WERI-Rb-1 (cell line): ENCODE measurements around the gene SLC25A39.
"Not testable (repeated sequence)": the region's sequence is repeated elsewhere in the genome, so short reads cannot be mapped to it uniquely, and the experiment has no call there.

Source experiments
- DNase-seq: peaks from one replicate; pipeline ENCODE4 v3.0.0-alpha.2; 2020
- H3K27ac ChIP-seq: fragments of 250-450 bp; sonication (Bioruptor Pico); 2 replicates; pipeline ENCODE4 v1.5.1; 2020; ENCODE audit warnings: mild to moderate bottlenecking, moderate library complexity
- H3K27me3 ChIP-seq: fragments of 250-450 bp; sonication (Bioruptor Pico); 2 replicates; pipeline ENCODE4 v1.5.1; 2021; ENCODE audit warnings: mild to moderate bottlenecking, low read depth, moderate library complexity; ENCODE audit not compliant: insufficient read depth, severe bottlenecking
- H3K36me3 ChIP-seq: fragments of 250-450 bp; sonication (Bioruptor Pico); 2 replicates; pipeline ENCODE4 v1.5.1; 2020; ENCODE audit warnings: mild to moderate bottlenecking, moderate library complexity
- H3K4me3 ChIP-seq: 2 replicates; pipeline ENCODE4 v1.5.1; 2011; ENCODE audit warnings: low read depth, mild to moderate bottlenecking, control low read depth, low read length
- H3K9me3 ChIP-seq: fragments of 250-450 bp; sonication (Bioruptor Pico); 2 replicates; pipeline ENCODE4 v1.5.1; 2021; ENCODE audit warnings: mild to moderate bottlenecking, moderate library complexity; ENCODE audit not compliant: severe bottlenecking
- TF ChIP-seq, protein P1 (sequence below): IDR thresholded peaks from 2 replicates; pipeline ENCODE4 v1.5.1; 2011; ENCODE audit warnings: low read depth, mild to moderate bottlenecking, control low read depth, inconsistent platforms, low read length

Gene SLC25A39

DNA sequence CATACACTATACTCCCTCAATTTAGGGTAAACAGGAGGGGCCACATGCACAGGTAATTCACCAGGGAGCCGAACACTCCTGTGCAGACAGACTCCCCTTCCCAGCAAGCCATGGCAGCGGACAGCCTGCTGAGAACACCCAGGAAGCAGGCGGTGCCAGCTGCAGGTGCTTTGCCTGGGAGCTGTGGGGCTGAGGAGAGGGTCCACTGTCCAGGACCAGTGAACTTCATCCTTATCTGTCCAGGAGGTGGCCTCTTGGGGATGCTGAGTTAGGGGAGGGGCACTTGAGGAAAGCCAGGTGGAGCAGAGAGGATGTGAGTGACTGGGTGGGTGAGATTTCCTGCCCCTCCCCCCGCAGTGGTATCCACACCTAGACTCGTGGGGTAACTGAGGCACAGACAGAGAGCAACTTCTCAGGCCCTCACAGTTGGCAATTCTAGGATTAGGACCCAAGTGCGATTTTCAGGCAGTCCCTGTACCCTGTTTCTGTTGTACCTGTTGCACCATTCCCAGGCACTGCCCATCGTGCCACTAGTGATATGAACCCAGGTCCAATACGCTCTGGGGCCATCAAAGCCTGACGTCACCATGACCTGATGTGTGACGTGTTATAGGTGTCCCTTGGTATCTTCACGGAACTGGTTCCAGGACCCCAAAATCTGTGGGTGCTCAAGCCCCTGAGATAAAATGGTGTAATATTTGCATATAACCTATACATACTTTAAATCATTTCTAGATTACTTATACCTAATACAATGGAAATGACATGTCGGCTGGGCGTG is 21.6 kb upstream of the SLC25A39 start:
- peak overlapping the region; percentile 80 for H3K4me3 ChIP-seq
- peak; percentile 8 for DNase-seq
- H3K27me3 ChIP-seq: no peaks in the 10 kb centered on the region
- TF ChIP-seq, protein P1, sequence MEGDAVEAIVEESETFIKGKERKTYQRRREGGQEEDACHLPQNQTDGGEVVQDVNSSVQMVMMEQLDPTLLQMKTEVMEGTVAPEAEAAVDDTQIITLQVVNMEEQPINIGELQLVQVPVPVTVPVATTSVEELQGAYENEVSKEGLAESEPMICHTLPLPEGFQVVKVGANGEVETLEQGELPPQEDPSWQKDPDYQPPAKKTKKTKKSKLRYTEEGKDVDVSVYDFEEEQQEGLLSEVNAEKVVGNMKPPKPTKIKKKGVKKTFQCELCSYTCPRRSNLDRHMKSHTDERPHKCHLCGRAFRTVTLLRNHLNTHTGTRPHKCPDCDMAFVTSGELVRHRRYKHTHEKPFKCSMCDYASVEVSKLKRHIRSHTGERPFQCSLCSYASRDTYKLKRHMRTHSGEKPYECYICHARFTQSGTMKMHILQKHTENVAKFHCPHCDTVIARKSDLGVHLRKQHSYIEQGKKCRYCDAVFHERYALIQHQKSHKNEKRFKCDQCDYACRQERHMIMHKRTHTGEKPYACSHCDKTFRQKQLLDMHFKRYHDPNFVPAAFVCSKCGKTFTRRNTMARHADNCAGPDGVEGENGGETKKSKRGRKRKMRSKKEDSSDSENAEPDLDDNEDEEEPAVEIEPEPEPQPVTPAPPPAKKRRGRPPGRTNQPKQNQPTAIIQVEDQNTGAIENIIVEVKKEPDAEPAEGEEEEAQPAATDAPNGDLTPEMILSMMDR: no peak
- no peak overlapping the region for H3K27ac ChIP-seq
- H3K9me3 ChIP-seq: no peaks in the 10 kb centered on the region
- peaks cover 14% of the 10 kb centered on the region for H3K36me3 ChIP-seq

DNA sequence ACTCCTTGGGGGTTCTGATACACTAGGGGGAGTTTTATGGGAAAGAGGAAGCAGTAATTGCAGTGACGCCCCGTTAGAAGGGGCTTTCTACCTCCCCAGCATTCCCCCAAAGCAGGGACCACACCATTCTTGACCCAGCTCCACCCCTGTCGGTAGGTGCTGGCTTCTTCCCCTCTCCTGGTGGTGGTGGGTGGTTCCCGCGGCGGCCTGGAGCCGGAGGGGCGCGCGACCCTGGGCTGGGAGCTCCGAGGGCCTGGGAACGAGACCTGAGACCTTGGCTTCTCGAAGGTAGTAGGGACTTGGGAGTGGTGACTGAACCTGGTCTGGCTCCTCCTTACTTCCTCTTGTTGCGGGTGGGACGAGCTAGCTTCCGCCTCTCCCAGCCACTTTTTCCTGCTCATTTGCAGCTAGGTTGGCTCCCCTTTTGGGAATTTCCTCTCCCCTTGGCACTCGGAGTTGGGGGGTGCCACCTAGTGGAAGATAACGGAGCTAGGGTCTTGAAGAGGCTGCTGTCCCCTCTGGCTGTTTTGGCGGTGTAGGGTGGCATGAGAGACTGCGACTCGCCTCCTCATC is 20.9 kb upstream of the SLC25A39 start:
- H3K9me3 ChIP-seq: no peaks in the 10 kb centered on the region
- peak; percentile 90 for DNase-seq
- TF ChIP-seq, protein P1: peak; percentile 91
- peaks cover 7% of the 10 kb centered on the region for H3K36me3 ChIP-seq
- no peaks in the 10 kb centered on the region for H3K27me3 ChIP-seq
- peak overlapping the region; percentile 80 for H3K4me3 ChIP-seq
- H3K27ac ChIP-seq: peak overlapping the region; percentile 39

DNA sequence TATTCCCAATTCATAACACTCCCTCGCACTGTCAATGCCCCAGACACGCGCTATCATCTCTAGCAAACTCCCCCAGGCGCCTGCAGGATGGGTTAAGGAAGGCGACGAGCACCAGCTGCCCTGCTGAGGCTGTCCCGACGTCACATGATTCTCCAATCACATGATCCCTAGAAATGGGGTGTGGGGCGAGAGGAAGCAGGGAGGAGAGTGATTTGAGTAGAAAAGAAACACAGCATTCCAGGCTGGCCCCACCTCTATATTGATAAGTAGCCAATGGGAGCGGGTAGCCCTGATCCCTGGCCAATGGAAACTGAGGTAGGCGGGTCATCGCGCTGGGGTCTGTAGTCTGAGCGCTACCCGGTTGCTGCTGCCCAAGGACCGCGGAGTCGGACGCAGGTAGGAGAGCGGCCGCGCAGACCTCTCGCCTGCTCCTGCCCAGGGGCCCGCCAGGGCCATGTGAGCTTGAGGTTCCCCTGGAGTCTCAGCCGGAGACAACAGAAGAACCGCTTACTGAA is 20.4 kb upstream of the SLC25A39 start, which contains the start of gene GRN:
GRN (plus strand) TSS at position 364 of the 515 bp plus-strand sequence. CDS start 3,863 bp downstream, outside the sequence.
- DNase-seq: peak; percentile 98
- Histone ChIP-seq H3K27me3 (no peaks in the 10 kb centered on the region), H3K27ac (peak within 1 kb of the TSS; percentile 54)

DNA sequence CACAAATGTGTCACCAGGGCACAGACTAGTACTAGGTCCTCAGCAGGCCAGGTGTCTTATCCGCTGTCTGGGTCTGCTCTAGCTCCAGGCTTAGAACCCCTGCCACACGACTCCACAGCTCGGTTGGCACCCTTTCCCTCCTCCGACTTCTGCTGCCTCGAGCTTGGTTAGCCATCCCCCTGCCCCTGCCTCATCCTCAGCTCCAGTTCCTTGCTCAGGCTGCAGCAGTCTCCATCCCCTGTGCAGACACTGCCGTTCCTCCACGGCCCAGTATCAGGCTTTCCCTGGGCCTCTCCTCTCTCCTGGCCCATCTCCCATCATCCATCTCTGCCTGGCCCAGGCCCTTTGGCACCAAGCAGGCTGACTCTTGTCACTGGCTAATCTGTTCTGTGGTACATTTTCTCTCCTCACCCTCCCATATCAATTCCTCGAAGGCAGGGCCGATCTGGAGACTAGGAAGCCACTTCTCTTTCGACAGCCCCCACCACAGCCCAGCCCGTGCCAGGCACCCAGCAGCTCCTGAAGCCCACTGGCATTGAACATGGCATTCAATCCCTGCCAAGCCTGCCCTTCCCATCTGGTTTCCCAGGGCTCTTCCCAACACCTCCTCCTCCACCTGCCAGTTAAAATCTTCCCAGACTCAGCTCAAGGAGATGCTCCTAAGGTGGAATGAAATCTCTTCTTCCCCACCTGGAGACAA is 19.0 kb upstream of the SLC25A39 start:
- Histone ChIP-seq H3K9me3 (no peaks in the 10 kb centered on the region), H3K27me3 (no peaks in the 10 kb centered on the region), H3K36me3 (no peaks in the 10 kb centered on the region), H3K4me3 (no peak overlapping the region), H3K27ac (no peak overlapping the region)
- DNase-seq: no peak
- TF ChIP-seq, protein P1: no peak

More for the DNA sequence above, 20.4 kb upstream of the SLC25A39 start, which contains the start of gene GRN:
- no peaks in the 10 kb centered on the region for H3K9me3 ChIP-seq
- TF ChIP-seq, protein P1: no peak
- peak within 1 kb of the TSS; percentile 80 for H3K4me3 ChIP-seq
- H3K36me3 ChIP-seq: peaks cover 4% of the 10 kb centered on the region; the same call in 1 of the 2 replicates

DNA sequence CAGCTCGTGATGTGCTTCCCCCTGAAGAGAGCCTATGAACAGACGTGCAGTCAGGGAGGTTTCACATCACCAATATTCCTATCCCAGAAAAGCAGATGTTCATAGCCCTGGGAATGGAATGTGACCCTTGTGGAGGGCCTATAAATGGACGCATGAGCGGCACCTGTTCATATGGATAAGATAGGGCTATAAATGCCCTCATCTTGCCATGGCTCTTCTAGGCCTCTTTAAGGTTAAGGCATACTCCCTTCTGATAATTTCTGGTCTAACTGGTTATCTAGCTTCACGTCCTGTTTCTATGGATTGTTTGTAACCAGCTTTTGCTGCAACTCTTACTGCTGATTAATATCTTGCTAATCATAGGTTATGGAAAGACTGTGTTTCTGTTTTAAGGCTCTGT is 15.9 kb upstream of the SLC25A39 start:
- DNase-seq, H3K27ac ChIP-seq, H3K27me3 ChIP-seq, H3K4me3 ChIP-seq, H3K9me3 ChIP-seq, H3K36me3 ChIP-seq: not testable (repeated sequence)

DNA sequence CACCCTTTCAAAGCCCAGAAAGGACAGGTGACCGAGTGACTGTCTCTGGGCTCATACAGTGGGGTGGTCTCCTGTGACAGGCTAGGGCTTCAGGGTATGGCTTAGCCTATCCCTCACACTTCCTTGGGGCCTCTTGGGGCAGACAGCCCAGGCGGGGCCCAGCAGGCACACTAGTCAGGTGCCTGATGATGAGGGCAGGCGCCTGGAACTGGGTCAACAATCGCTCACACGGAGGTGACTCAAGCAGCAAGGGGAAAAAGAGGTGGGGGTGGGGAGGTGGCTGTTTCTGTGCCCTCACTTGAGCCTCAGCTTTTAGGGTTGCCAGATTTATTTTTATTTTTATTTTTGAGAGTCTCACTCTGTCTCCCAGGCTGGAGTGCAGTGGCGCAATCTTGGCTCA is 14.1 kb upstream of the SLC25A39 start:
- no peak overlapping the region for H3K4me3 ChIP-seq
- no peaks in the 10 kb centered on the region for H3K27me3 ChIP-seq
- TF ChIP-seq, protein P1: no peak
- peak overlapping the region; percentile 36 for H3K27ac ChIP-seq
- no peaks in the 10 kb centered on the region for H3K36me3 ChIP-seq
- no peak for DNase-seq
- no peaks in the 10 kb centered on the region for H3K9me3 ChIP-seq
